Trophoblast cell (in vitro differentiated cells and primary cell): Measurements from ENCODE around the gene MYO7A.

Experiments
- DNase-seq, 2 donors: peaks; one replicate each; pipeline ENCODE4 v3.0.0-alpha.2; 2016
- H2AFZ ChIP-seq: 2 replicates; pipeline ENCODE4 v1.6.1; 2013; ENCODE audit warnings: low read length, moderate library complexity, mild to moderate bottlenecking; ENCODE audit not compliant: insufficient read depth, poor library complexity
- H2AK5ac ChIP-seq: 2 replicates; pipeline ENCODE4 v1.6.1; 2013; ENCODE audit warnings: mild to moderate bottlenecking, low read length
- H2BK120ac ChIP-seq: 2 replicates; pipeline ENCODE4 v1.6.1; 2013; ENCODE audit warnings: low read length, mild to moderate bottlenecking, moderate library complexity; ENCODE audit not compliant: insufficient read depth, poor library complexity
- H2BK12ac ChIP-seq: 2 replicates; pipeline ENCODE4 v1.6.1; 2013; ENCODE audit warnings: mild to moderate bottlenecking, low read length, moderate library complexity
- H2BK5ac ChIP-seq: 2 replicates; pipeline ENCODE4 v1.6.1; 2013; ENCODE audit warnings: low read length, low read depth, moderate library complexity, mild to moderate bottlenecking; ENCODE audit not compliant: poor library complexity
- H3K14ac ChIP-seq: 2 replicates; pipeline ENCODE4 v1.6.1; 2013; ENCODE audit warnings: mild to moderate bottlenecking, low read length
- H3K18ac ChIP-seq: 2 replicates; pipeline ENCODE4 v1.6.1; 2013; ENCODE audit warnings: mild to moderate bottlenecking, low read length
- H3K23ac ChIP-seq: 2 replicates; pipeline ENCODE4 v1.6.1; 2013; ENCODE audit warnings: low read length
- H3K27ac ChIP-seq: 2 replicates; pipeline ENCODE4 v1.5.1; 2013; ENCODE audit warnings: low read depth, mild to moderate bottlenecking, inconsistent platforms, low read length, moderate library complexity
- H3K27me3 ChIP-seq: 2 replicates; pipeline ENCODE4 v1.6.1; 2013; ENCODE audit warnings: inconsistent platforms, mild to moderate bottlenecking, low read length, moderate library complexity; ENCODE audit not compliant: insufficient read depth
- H3K36me3 ChIP-seq, 2 experiments: 1 replicate in 1 of 2; 2 replicates in 1 of 2; pipeline ENCODE4 v1.6.1; 2013; ENCODE audit warnings: low read length in 2 of 2, mild to moderate bottlenecking in 2 of 2, moderate library complexity in 1 of 2; ENCODE audit not compliant: insufficient read depth in 2 of 2, control insufficient read depth in 1 of 2
- H3K4ac ChIP-seq: 2 replicates; pipeline ENCODE4 v1.6.1; 2013; ENCODE audit warnings: low read depth, mild to moderate bottlenecking, low read length, moderate library complexity
- H3K4me1 ChIP-seq, 2 experiments: 1 replicate in 1 of 2; 2 replicates in 1 of 2; pipeline ENCODE4 v1.6.1; 2013; ENCODE audit warnings: low read length in 2 of 2, mild to moderate bottlenecking in 2 of 2, moderate library complexity in 1 of 2; ENCODE audit not compliant: insufficient read depth in 2 of 2, control insufficient read depth in 1 of 2
- H3K4me2 ChIP-seq: 2 replicates; pipeline ENCODE4 v1.6.1; 2013; ENCODE audit warnings: inconsistent platforms, mild to moderate bottlenecking, low read length, moderate library complexity
- H3K4me3 ChIP-seq: 2 replicates; pipeline ENCODE4 v1.5.1; 2013; ENCODE audit warnings: mild to moderate bottlenecking, low read depth, low read length, inconsistent platforms
- H3K79me1 ChIP-seq: one replicate; pipeline ENCODE4 v1.6.1; 2013; ENCODE audit warnings: low read length
- H3K79me2 ChIP-seq: 2 replicates; pipeline ENCODE4 v1.6.1; 2013; ENCODE audit warnings: low read length, mild to moderate bottlenecking; ENCODE audit not compliant: control insufficient read depth, insufficient read depth, poor library complexity
- H3K9ac ChIP-seq: 2 replicates; pipeline ENCODE4 v1.6.1; 2013; ENCODE audit warnings: mild to moderate bottlenecking, low read length
- H3K9me3 ChIP-seq: 2 replicates; pipeline ENCODE4 v1.6.1; 2013; ENCODE audit warnings: low read depth, mild to moderate bottlenecking, control low read depth, inconsistent platforms, low read length; ENCODE audit not compliant: insufficient read depth
- H4K12ac ChIP-seq: 2 replicates; pipeline ENCODE4 v1.6.1; 2013; ENCODE audit warnings: low read depth, mild to moderate bottlenecking, low read length, moderate library complexity
- H4K8ac ChIP-seq: 2 replicates; pipeline ENCODE4 v1.6.1; 2013; ENCODE audit warnings: low read depth, mild to moderate bottlenecking, low read length, moderate library complexity
- H4K91ac ChIP-seq: one replicate; pipeline ENCODE4 v1.6.1; 2013; ENCODE audit warnings: low read depth, mild to moderate bottlenecking, low read length, moderate library complexity
- WGBS: extraction: QIAGEN DNeasy Blood & Tissue Kit; methylation state at CpG from one replicate; pipeline ENCODE4 v1.1.7; 2013; ENCODE audit warnings: missing lambda C conversion rate; ENCODE audit not compliant: insufficient read length, insufficient coverage; ENCODE audit errors: extremely low coverage; 5-methylcytosine and 5-hydroxymethylcytosine counted together

MYO7A gene

GRCh38 chr11:77159219-77159936 lies 31.3 kb downstream of the MYO7A start:
- H3K23ac ChIP-seq = no peak overlapping the region
- H2AK5ac ChIP-seq = no peak overlapping the region
- no peak overlapping the region for H2BK12ac ChIP-seq
- no peak overlapping the region for H3K14ac ChIP-seq
- no peak overlapping the region for H4K12ac ChIP-seq
- no peak overlapping the region for H2AFZ ChIP-seq
- H2BK5ac ChIP-seq = no peak overlapping the region
- no peak overlapping the region for H3K4me2 ChIP-seq
- no peak overlapping the region for H3K4ac ChIP-seq
- H4K8ac ChIP-seq = no peak overlapping the region
- H3K79me1 ChIP-seq = no peaks in the 10 kb centered on the region
- no peak overlapping the region for H3K18ac ChIP-seq
- H2BK120ac ChIP-seq = no peak overlapping the region
- H3K79me2 ChIP-seq = no peaks in the 10 kb centered on the region
- no peaks in the 10 kb centered on the region for H3K4me1 ChIP-seq
- no peaks in the 10 kb centered on the region for H3K9me3 ChIP-seq
- no peak for DNase-seq
- WGBS = no CpG with 5 or more reads among the region's 4 CpGs
- no peak overlapping the region for H3K4me3 ChIP-seq
- H3K36me3 ChIP-seq = no peaks in the 10 kb centered on the region
- H3K27ac ChIP-seq = no peak overlapping the region
- no peak overlapping the region for H3K9ac ChIP-seq
- no peak overlapping the region for H4K91ac ChIP-seq
- no peaks in the 10 kb centered on the region for H3K27me3 ChIP-seq

GRCh38 chr11:77159937-77160495 lies 32.0 kb downstream of the MYO7A start:
- Histone ChIP-seq H3K18ac (no peak overlapping the region), H3K4me1 (no peaks in the 10 kb centered on the region), H3K79me2 (no peaks in the 10 kb centered on the region), H3K9me3 (no peaks in the 10 kb centered on the region), H3K27me3 (no peaks in the 10 kb centered on the region), H3K23ac (no peak overlapping the region), H3K36me3 (no peaks in the 10 kb centered on the region), H4K8ac (no peak overlapping the region), H3K9ac (no peak overlapping the region), H2AFZ (no peak overlapping the region), H3K4ac (no peak overlapping the region), H2BK12ac (no peak overlapping the region), H2BK120ac (no peak overlapping the region), H3K4me2 (no peak overlapping the region), H3K79me1 (no peaks in the 10 kb centered on the region), H4K12ac (no peak overlapping the region), H2BK5ac (no peak overlapping the region), H2AK5ac (no peak overlapping the region), H4K91ac (no peak overlapping the region), H3K4me3 (no peak overlapping the region), H3K14ac (no peak overlapping the region), H3K27ac (no peak overlapping the region)
- no peak for DNase-seq
- WGBS = no CpG with 5 or more reads among the region's 20 CpGs

DNA sequence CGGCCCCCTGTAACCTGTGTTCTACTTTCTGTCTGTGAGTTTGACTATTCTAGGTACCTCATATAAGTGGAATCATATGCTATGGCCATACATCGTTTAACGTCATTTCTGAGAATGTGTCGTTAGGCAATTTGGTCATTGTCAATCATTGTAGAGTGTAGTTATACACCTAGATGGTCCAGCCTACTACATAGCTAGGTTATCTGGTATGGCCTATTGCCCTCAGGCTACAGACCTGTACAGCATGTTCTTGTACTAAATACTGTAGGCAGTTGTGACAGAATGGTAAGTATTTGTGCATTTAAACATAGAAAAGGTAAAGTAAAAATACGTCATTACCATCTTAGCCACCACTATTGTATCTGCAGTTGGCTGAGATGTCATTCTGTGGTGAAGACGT lies 35.2 kb downstream of the MYO7A start:
- H2AFZ ChIP-seq = no peak overlapping the region
- no peaks in the 10 kb centered on the region for H3K9me3 ChIP-seq
- no peak overlapping the region for H2BK12ac ChIP-seq
- H4K91ac ChIP-seq = no peak overlapping the region
- no CpG with 5 or more reads among the region's 6 CpGs for WGBS
- no peak overlapping the region for H2AK5ac ChIP-seq
- no peak overlapping the region for H3K4ac ChIP-seq
- H3K79me2 ChIP-seq = no peaks in the 10 kb centered on the region
- H2BK5ac ChIP-seq = no peak overlapping the region
- H3K4me1 ChIP-seq = peaks cover 10 to 13% of the 10 kb centered on the region in 2 experiments
- H3K23ac ChIP-seq = no peak overlapping the region
- H3K79me1 ChIP-seq = peaks cover 5% of the 10 kb centered on the region
- H3K4me3 ChIP-seq = no peak overlapping the region
- H3K18ac ChIP-seq = no peak overlapping the region
- H4K8ac ChIP-seq = no peak overlapping the region
- H4K12ac ChIP-seq = no peak overlapping the region
- no peak overlapping the region for H3K9ac ChIP-seq
- H3K36me3 ChIP-seq = no peaks in the 10 kb centered on the region
- DNase-seq = peak; percentile 95 to 100
- no peak overlapping the region for H3K4me2 ChIP-seq
- no peak overlapping the region for H3K14ac ChIP-seq
- no peak overlapping the region for H3K27ac ChIP-seq
- H3K27me3 ChIP-seq = no peaks in the 10 kb centered on the region
- H2BK120ac ChIP-seq = no peak overlapping the region

- WGBS = no CpG with 5 or more reads among the region's 5 CpGs
- Histone ChIP-seq H3K18ac (no peak overlapping the region), H2AFZ (no peak overlapping the region), H3K79me2 (no peaks in the 10 kb centered on the region), H4K8ac (no peak overlapping the region), H3K27ac (no peak overlapping the region), H3K14ac (no peak overlapping the region), H2BK5ac (no peak overlapping the region), H3K79me1 (peaks cover 5% of the 10 kb centered on the region), H3K36me3 (no peaks in the 10 kb centered on the region), H3K4ac (no peak overlapping the region), H4K12ac (no peak overlapping the region), H3K4me2 (no peak overlapping the region), H3K9me3 (no peaks in the 10 kb centered on the region), H4K91ac (no peak overlapping the region), H2BK120ac (no peak overlapping the region), H3K27me3 (no peaks in the 10 kb centered on the region), H2BK12ac (no peak overlapping the region), H2AK5ac (no peak overlapping the region), H3K4me1 (peaks cover 13 to 14% of the 10 kb centered on the region in 2 experiments), H3K4me3 (peak overlapping the region; percentile 25), H3K9ac (no peak overlapping the region), H3K23ac (no peak overlapping the region)
- no peak for DNase-seq
These were observed 37.0 kb downstream of the MYO7A start for GRCh38 chr11:77165066-77165465.
